Stimulated activated CD4-positive, alpha-beta T cell treated with anti-CD3 and anti-CD28 coated beads, TNF-alpha, amount 100 ng/mL, for 24 hours (primary cell): ENCODE results near the gene RAB12.
"Not testable (repeated sequence)": the region's sequence is repeated elsewhere in the genome, so short reads cannot be mapped to it uniquely, and the experiment has no call there.

ENCODE experiments used
- DNase-seq, 3 experiments: peaks; one replicate each; pipeline ENCODE4 v3.0.0-alpha.2; 2020; ENCODE audit warnings: low read depth in 3 of 3

RAB12 gene

DNA sequence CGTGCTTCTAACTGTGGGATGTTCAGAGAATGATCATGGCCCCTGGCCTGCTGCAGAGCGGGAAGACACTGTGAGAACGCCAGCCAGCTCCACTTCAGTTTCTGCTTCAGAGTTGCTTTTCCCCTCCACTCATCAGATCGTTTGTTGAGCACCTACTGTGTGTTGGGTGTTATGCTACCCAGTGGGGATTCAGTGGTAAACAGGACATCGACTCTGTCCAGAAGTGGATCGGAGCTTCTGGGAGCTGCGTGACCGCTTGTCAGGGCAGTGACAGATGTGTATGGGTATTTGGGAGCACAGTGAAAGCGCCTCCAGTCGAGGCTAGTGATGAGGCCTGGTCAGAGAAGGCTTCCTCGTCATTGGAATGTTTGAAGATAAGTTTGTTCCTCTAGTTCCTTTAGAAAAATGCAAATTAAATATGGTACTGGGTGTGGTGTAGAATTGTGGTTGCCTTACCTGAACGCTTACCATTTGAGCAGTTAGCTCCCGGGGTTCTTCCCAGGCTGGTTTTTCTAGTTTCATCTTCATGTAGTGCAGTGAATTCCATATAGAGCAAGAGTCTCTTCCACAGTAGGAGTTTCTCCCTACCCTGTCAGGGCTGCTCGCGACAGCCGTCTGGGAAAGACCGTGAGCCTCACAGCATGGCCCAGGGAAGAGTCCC, 2.8 kb downstream of the RAB12 start:
- DNase-seq = no peak

DNA sequence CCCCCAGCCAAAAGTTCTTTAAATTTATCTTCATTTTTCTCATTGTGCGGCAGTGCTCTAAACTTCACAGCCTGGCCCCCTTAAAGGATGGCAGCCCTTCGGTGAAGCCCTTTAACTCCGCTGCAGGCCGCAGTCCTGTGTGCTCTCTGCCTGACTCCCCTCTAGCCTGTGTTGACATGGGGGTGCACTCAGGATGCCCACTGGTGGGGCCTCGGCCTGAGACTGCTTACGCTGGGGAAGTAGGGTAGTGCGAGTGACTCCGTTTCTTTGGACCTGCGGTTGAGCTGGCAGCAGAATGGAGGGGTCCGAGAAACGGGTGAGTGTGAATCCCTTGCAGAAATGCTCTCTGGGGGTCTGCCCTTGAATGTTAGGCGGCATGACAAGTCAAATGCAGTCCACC, 5.6 kb downstream of the RAB12 start:
- no peak for DNase-seq

DNA sequence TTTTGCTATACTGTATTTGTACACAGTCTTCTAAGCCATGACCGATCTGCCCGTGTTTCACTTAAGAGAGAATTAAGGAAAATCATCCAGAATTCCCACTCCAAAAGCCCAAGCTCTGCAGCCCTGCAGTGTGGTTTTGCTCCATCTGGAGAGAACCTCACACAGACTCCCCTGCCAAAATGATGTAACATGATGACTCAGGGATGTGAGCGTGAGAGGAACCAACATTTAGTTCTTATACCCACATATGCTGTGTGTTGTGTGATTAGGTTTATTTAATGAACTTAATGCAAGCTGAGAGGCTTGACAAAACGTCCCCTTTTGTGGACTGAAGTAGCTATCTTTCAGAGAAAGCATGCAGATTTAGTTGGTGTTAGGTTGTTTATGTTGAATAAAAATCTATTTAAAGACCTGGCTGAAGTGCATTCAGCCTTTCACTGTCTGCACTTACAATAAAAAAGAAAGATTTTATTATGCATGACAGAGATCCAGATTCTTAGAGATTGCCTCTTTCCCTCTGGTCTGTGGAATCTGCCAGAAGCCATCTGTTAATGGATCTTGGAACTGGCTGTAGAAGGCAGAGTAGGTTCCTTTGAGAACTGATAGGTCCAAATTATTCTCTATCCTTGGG, 6.3 kb downstream of the RAB12 start:
- DNase-seq = no peak

DNA sequence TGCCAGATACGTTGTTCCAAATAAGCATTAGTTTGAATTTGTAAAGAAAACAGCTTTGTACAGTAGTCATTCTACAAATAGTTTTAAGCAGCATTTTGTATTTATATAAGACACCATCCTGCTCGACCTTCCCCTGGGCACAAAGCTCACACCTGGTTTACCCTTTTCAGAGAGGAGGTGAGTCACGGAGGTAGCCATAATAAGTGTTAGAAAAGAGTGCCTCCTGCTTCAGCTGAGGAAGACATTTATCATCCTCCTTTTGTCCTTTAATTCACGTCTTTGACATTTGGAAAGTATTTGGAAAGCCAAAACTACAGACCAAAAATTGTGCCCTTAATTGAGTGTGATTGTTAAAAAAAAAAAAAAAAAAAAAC, 6.8 kb downstream of the RAB12 start:
- no peak for DNase-seq

DNA sequence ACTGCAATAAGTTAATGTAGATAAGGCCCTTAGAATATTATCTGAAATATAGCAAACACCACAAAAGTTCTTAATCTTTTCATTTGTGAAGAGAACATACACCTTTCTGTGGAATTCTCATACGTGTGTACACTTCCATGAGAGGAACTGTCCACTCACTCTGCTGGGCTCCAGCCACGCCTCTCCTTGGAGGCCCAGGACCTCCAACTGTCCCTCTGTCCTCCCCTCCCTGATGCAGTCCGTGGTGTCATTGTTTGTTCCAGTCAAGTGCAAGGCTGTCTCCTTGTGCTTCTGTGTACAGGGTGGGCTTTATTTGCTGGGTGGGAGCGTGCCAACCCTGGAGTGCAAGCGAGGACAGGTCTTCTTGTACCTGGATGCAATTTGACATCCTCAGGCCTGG, 8.7 kb downstream of the RAB12 start:
- DNase-seq = no peak

DNA sequence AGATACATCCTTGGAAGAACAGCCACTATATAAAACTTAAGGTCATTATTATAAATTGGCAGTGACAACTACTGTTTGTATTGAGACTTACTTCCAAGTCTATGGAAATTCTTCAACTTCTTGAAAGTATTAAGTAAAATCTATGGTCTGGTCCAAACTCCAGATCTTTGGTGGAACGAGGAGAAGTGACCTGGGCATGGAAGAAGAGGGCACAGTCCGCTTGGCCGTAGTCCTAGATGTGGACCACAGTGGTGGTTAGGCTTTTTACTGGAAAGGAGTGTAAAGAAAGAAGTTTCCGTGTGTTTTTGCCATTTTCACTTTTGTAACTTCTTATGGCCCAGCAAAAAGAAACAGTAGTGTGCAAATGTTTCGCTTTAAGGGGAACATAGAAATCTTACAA, 9.8 kb downstream of the RAB12 start:
- no peak for DNase-seq

DNA sequence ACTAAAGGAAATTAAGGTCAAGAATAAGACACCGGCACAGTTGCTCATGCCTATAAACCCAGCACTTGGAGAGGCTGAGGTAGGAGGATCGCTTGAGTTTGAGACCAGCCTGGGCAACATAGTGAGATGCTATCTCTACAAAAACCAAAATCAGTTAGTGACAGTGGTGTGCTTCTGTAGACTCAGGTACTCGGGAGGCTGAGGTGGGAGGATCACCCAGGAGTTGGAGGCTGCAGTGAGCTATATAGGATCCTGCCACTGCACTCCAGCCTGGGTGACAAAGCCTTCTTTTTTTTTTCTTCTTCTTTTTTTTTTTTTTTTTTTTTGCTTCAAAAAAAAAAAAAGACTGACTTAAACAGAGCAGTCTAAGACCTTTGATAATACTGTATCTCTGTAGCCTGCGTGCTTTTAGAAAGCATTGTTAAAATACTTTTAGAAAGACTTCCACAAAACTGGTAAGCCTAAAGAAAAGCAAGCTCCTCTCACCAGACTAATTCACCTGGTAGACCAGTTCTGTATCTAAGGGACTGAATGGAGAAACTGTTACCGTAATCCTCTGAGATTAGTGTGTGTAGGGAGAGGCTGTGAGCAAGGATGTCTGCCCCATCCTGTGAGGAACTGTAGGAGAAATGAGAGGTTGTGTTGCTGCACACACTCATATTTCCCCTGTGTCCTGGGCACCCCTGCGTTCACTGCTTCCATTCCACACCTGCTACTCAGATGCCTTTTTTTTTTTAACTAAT, 10.8 kb downstream of the RAB12 start:
- no peak for DNase-seq

DNA sequence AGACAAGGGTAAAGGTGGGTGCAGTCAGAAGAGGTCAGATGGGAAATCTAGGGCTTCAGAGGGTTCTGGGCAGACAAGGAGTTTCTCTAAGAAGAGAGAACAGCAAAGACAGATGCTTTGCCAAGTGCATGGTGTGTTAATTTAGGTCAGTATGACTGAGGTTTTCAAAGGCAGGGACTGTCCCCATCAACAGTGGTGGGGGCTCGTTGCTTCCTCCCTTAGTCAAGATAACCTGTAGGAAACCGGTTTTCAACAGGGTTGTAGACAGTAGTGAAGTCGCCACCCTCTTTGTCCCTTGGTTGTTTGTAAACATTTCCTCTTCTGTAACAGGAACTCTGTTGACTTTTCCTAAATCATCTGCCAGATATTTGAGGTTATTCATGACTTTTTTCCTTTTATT, 11.6 kb downstream of the RAB12 start:
- DNase-seq = no peak

DNA sequence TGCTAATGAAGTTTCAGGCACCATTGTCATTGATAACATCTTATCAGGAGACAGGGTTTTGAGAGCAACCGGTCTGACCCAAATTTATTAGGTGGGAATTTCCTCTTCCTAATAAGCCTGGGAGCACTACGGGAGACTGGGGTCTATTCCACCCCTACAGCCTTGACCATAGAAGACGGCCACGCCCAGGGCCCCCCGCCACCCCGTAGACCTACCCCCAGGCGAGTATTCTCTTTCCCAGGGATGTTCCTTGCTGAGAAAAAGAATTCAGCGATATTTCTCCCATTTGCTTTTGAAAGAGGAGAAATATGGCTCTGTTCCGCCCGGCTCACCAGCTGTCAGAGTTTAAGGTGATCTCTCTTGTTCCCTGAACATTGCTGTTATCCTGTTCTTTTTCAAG, 13.4 kb downstream of the RAB12 start:
- DNase-seq = not testable (repeated sequence)

DNA sequence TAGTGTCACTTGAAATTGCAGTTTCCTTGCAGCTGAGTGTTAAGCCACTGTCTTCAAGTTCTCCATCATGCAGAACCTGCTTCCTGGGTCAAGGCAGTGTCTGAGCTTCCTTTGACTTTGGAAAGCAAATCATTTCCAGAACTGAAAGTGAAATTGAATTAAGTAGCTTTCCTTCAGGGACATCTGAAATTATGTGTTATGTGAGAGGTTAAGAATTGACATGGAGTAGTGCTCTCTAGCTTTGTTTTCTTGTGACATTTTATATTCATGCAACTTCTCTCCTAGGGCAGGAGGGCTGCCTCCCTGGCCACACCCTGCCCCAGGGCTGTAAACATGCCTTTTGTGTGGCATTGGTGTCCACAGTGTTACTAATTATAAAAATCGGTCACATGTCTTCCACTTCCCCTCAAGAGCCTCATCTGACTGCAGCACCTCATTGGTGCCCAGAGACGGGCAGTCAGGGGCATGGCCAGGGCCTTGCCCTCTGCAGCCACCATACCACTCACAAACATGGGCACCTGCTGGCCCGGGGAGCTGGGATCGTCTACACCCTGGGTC, 14.4 kb downstream of the RAB12 start:
- DNase-seq = no peak

DNA sequence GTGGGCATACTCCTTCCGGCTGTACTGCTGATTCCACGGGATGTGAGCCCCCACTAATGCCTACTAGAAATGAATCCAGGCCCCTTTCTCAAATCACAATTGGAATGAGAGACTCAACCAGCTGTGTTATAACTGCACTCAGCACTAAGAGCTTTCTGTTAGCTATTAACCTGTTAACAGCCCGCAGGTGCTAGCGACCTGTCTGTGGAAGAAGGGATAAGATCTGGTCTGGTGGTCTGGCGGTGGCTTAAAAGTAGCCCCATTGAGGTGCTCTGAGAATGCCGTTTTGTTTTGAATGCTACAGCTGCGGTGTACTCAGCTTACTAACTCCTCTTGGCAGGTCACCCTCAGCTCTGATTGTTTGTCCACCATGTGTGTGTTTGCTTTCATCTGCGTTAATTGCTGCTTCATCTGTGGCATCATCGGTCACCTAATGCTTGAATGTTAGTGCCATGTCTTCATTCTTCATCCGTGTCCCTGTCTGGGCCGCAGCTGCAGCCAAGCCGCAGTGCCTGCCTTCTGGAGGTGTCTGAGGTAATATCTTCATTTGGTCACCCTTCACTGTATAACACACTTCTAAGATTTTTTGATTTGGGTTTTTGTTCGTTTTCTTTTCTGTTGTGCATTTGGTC, 16.3 kb downstream of the RAB12 start:
- DNase-seq = no peak

DNA sequence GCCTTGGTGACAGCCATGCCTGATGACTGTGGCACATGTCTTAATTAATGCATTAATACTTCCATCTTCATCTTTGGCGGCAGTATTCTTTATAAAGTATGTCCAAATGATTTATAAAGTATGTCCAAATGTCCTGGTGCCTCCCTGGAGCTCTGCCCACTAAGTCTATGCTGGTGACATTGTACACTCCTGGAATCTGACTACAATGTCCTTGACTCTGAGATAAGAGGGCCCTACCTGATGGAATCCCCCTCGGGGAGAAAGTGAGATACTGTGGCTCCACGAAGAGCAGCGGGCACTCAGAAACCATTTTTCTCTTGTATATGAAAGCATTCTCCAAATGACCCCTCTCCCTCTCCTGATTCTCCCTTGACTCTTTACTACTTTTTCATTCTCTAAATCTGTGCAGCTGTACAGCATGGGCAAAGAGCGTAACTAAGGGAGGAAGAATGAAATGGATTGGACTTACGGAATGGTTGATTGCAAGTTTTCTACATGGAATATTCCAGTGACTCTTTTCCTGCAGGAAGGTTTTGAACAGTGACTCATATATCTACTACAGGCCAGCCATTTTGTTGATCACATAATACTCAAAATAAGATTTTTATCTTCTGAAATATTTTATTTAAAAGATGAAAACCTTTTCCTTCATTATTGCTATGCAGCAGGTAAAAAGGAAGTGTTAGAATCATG, 17.3 kb downstream of the RAB12 start:
- DNase-seq = no peak

DNA sequence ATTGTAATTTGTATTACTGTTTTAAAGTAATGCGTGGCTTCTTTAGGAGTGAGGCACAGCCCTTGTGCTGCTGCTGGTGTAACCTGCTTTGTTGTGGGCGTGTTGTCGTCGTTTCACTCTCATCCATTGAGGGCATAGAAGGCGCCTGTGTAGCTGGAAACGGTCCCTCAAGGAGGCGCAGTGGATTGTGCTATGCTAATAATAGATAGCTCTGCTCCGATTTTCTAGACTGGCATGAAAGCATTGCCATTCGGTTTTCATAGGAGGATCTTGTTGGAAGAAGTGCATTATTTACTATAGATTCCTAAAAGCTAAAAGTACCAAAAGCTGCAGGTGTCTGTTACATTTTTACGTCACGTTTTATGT, 17.9 kb downstream of the RAB12 start:
- DNase-seq = no peak

DNA sequence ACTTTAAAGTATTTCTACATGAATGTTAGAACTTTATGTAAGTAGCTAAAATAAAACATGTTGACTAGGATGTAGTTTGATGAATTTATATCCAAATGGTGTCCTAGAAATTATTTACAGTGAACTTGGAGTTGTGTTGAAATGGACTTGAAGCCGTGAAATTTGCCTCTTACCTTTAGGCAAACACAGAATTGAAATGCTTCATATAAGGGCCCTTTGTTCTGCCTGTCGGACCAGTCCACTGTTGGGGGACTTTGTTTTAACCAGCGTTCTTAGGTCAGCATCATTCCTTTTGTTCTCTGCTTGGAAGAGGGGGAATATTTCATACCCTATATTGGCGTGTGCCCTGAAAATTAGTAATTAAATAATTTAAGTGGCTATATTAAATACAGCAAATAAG, 18.3 kb downstream of the RAB12 start:
- DNase-seq = no peak

DNA sequence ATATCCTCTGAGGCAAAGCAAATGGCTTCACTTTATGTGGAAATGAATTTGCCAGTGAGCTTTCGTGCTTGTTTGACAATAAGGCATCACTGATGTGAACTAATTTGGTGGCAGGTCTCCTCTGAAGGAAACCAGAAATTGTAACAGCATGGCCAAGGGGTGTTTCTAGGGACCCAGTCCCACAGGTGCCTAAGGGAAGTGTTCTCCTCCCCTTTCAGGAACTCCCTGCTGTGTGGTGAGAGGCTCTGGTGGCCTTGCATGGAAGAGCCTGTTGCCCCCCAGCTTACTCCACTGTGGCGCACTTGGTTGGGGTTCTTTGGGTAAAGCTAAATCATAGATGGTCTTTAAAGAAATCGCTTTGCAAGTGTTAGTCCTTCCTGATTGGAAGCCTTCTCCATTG, 20.4 kb downstream of the RAB12 start:
- DNase-seq = no peak

DNA sequence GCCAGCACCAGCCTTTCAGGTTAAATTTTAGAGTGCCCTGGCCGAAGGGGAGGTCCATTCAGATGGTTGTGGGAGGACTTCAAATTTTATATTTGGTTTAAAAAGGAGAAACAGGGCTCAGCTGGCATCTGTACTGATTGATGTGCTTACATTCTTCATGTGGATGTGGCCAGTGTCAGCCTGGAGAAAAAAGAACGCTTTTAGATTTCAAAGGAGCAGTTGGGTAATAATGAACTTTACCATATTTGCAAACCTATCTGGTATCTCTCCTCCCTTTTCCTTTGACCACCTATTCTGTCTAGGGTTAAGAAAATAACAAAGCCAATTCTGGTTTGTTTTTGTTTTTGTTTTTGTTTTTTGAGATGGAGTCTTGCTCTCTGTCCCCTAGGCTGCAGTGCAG, 21.3 kb downstream of the RAB12 start:
- DNase-seq = no peak

DNA sequence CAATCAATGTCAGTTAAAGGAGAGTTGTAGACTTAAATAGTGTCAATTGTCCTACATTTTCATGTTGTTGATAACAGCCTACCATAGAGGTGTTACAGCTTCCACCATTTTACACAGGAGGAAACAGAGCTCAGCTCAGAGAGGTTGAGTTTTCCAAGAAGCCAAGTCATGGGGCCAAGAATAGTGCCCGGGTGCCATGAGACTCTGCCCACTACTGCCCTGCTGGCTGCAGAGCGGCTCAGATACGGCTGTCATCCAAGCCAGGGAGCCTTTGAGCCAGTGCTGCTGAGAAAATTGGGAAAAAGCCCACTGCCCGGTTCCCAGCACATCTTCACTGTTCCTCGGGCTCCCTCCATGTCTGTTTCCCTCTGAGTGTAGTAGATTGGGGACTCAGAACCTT, 22.0 kb downstream of the RAB12 start:
- no peak for DNase-seq

DNA sequence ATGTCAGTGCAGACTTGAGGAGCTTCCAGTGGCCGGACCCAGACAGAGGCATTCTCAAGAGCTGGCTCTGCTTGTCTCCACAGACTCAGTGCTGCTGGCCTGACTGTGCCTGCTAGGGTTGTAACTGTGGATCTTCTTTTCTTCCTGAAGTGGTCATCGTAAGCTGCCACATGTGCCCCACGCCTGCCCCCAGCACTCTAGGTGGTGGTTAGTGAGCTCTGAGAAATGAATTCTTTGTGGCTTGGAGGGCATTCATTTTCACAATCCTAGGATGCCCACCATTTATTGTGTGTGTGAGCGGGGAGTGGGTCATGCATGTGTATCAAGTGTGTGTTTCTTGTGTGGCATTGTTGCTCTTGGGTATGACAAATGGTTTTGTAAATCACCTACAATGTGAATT, 23.1 kb downstream of the RAB12 start:
- DNase-seq = no peak

DNA sequence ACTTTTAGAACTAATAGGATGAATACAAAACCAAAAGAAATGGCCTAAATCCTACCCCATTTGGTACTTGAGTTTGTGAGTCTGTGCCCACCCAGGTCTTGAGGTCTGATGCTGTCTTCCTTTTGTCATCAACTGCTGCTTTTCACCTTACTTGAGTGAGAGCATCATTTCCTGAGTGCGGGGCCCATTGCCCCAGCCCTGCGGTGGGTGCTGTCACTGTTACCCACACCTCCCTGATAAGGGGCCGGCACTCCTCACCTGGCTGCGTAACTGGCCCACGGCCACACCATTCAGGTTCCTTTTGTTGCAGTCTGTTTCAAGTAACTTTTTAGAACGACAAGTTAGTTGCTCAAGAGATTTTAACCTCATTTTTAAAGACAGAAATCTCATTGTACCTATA, 25.3 kb downstream of the RAB12 start:
- DNase-seq = no peak

DNA sequence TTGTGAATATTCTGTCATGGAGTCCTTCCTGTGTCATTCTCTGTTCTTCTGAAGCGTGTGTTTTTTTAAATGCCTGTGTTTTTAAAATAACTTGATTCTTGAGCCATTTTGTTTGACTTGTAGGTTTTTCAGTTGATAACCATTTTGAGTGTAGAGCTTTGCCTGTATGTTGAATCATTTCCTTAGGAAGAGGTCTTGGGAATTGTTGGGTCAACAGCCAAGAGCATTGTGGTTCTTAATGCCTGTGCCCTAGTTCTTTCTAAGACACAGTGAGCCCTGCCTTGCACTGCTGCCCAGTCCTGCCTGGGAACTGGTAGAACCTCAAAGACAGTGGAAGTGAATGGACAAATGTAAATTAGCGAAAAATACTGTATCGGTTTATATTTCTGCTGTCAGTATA, 25.9 kb downstream of the RAB12 start:
- no peak for DNase-seq

DNA sequence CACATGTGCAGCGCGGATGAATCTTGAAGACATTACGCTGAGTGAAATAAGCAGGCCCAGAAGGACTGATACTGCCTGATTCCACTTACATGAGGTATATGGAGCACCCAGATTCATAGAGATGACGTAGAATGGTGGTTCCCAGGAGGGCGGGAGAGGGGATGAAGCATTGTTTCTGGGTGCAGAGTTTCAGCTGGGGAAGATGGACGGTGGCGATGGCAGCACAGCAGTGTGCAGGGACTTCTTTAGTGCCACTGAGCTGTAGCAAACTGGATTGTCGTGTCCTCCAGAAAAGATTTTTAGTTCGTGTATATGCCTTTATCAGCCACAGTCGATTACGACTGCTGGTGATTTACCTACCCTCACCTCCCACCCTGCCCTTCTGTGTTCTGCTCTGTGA, 30.5 kb downstream of the RAB12 start:
- DNase-seq = no peak

DNA sequence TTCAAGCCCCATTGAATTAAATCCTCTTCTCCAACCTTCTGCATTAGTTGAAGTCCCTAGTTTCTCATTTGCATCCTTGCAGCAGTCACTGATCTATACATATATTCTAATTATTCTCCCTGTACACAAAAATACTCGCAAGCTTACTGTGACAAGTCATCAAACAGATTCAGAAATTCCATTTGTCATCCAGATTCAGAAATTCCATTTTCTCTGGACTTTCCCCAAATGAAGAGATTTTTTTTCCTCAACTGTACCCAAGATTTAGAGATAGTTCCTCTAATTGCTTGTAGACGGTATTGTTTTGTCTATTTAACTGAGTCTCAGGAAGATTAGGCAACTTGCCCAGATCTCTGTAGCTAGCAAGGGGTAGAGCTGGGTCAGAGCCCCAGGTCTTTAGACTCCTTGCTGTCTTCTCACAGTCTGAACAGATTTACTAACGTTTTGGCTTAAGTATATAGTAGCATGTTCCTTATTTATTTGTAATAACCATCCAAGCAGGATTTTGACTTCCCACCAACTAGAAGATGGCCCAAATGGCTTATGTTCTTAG, 34.2 kb downstream of the RAB12 start:
- no peak for DNase-seq
